KMS-11 (cell line): ENCODE data around the gene POLR1B.
"Not testable (repeated sequence)": the region's sequence is repeated elsewhere in the genome, so short reads cannot be mapped to it uniquely, and the experiment has no call there.

Source experiments
- H2AFZ ChIP-seq: fragments of 200-600 bp; sonication (generic); 2 replicates; pipeline ENCODE4 v1.6.1; 2016; ENCODE audit warnings: antibody characterized with exemption, mixed run types, low read depth
- H3K27ac ChIP-seq: fragments of 200-600 bp; sonication (generic); 2 replicates; pipeline ENCODE4 v1.6.1; 2016; ENCODE audit warnings: mild to moderate bottlenecking, mixed run types
- H3K27me3 ChIP-seq: fragments of 200-600 bp; sonication (generic); 2 replicates; pipeline ENCODE4 v1.6.1; 2017; ENCODE audit warnings: mild to moderate bottlenecking, low read depth, mixed run types, moderate library complexity; ENCODE audit not compliant: insufficient read depth
- H3K36me3 ChIP-seq: fragments of 200-600 bp; sonication (generic); 2 replicates; pipeline ENCODE4 v1.6.1; 2017; ENCODE audit warnings: mild to moderate bottlenecking, mixed run types; ENCODE audit not compliant: insufficient read depth
- H3K4me1 ChIP-seq: fragments of 200-600 bp; sonication (generic); 2 replicates; pipeline ENCODE4 v1.6.1; 2016; ENCODE audit warnings: mild to moderate bottlenecking, low read depth, mixed run types; ENCODE audit not compliant: poor library complexity, severe bottlenecking
- H3K4me2 ChIP-seq: fragments of 200-600 bp; sonication (generic); 2 replicates; pipeline ENCODE4 v1.7.0; 2016; ENCODE audit warnings: mild to moderate bottlenecking, mixed run types
- H3K4me3 ChIP-seq: fragments of 200-600 bp; sonication (generic); IDR thresholded peaks from 2 replicates; pipeline ENCODE4 v1.6.1; 2017; ENCODE audit warnings: low read depth, low read length, mixed read lengths; ENCODE audit not compliant: insufficient read depth
- H3K79me2 ChIP-seq: fragments of 200-600 bp; sonication (generic); 2 replicates; pipeline ENCODE4 v1.6.1; 2016; ENCODE audit warnings: low read depth, mixed run types; ENCODE audit not compliant: insufficient read depth
- H3K9ac ChIP-seq: fragments of 200-600 bp; sonication (generic); 2 replicates; pipeline ENCODE4 v1.6.1; 2016; ENCODE audit warnings: mild to moderate bottlenecking, mixed run types
- H4K20me1 ChIP-seq: fragments of 200-600 bp; sonication (generic); 2 replicates; pipeline ENCODE4 v1.6.1; 2016; ENCODE audit warnings: mild to moderate bottlenecking, mixed run types; ENCODE audit not compliant: insufficient read depth
- TF ChIP-seq, protein P1 (sequence below): fragments of 200-600 bp; sonication (generic); conservative IDR thresholded peaks from 2 replicates; pipeline ENCODE4 v1.6.1; 2017; ENCODE audit warnings: low read depth, mild to moderate bottlenecking, antibody characterized with exemption, low read length, moderate library complexity, mixed read lengths

POLR1B gene

GRCh38 chr2:112523291-112523777 lies 18.9 kb upstream of the POLR1B start:
- H4K20me1 ChIP-seq, result no peaks in the 10 kb centered on the region
- no peaks in the 10 kb centered on the region for H3K4me1 ChIP-seq
- H3K79me2 ChIP-seq, result no peaks in the 10 kb centered on the region
- no peak overlapping the region for H3K4me3 ChIP-seq
- no peak overlapping the region for H3K4me2 ChIP-seq
- no peak overlapping the region for H3K27ac ChIP-seq
- no peaks in the 10 kb centered on the region for H3K27me3 ChIP-seq
- no peak overlapping the region for H3K9ac ChIP-seq
- TF ChIP-seq, protein P1, sequence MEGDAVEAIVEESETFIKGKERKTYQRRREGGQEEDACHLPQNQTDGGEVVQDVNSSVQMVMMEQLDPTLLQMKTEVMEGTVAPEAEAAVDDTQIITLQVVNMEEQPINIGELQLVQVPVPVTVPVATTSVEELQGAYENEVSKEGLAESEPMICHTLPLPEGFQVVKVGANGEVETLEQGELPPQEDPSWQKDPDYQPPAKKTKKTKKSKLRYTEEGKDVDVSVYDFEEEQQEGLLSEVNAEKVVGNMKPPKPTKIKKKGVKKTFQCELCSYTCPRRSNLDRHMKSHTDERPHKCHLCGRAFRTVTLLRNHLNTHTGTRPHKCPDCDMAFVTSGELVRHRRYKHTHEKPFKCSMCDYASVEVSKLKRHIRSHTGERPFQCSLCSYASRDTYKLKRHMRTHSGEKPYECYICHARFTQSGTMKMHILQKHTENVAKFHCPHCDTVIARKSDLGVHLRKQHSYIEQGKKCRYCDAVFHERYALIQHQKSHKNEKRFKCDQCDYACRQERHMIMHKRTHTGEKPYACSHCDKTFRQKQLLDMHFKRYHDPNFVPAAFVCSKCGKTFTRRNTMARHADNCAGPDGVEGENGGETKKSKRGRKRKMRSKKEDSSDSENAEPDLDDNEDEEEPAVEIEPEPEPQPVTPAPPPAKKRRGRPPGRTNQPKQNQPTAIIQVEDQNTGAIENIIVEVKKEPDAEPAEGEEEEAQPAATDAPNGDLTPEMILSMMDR, result no peak
- H3K36me3 ChIP-seq, result no peaks in the 10 kb centered on the region
- H2AFZ ChIP-seq, result no peak overlapping the region

- H3K27me3 ChIP-seq, H3K4me2 ChIP-seq, H3K4me3 ChIP-seq, H3K4me1 ChIP-seq, H2AFZ ChIP-seq, H3K27ac ChIP-seq, H3K9ac ChIP-seq, H3K36me3 ChIP-seq, H4K20me1 ChIP-seq, H3K79me2 ChIP-seq: not testable (repeated sequence)
These were observed 18.0 kb upstream of the POLR1B start for GRCh38 chr2:112524276-112524675.

GRCh38 chr2:112528541-112528940 lies 13.7 kb upstream of the POLR1B start:
- Histone ChIP-seq H3K27ac (no peak overlapping the region), H3K9ac (no peak overlapping the region), H3K4me3 (no peak overlapping the region), H3K4me2 (no peak overlapping the region), H3K27me3 (no peaks in the 10 kb centered on the region), H3K4me1 (no peaks in the 10 kb centered on the region), H3K79me2 (no peaks in the 10 kb centered on the region), H3K36me3 (no peaks in the 10 kb centered on the region), H2AFZ (no peak overlapping the region), H4K20me1 (no peaks in the 10 kb centered on the region)
- TF ChIP-seq, protein P1, result no peak

- Histone ChIP-seq H3K4me1 (no peaks in the 10 kb centered on the region), H4K20me1 (no peaks in the 10 kb centered on the region), H3K79me2 (no peaks in the 10 kb centered on the region), H3K4me3 (no peak overlapping the region), H2AFZ (no peak overlapping the region), H3K4me2 (no peak overlapping the region), H3K27ac (no peak overlapping the region), H3K9ac (no peak overlapping the region), H3K27me3 (no peaks in the 10 kb centered on the region), H3K36me3 (no peaks in the 10 kb centered on the region)
- TF ChIP-seq, protein P1, result no peak
These were observed 12.5 kb upstream of the POLR1B start for GRCh38 chr2:112529757-112530156.

DNA sequence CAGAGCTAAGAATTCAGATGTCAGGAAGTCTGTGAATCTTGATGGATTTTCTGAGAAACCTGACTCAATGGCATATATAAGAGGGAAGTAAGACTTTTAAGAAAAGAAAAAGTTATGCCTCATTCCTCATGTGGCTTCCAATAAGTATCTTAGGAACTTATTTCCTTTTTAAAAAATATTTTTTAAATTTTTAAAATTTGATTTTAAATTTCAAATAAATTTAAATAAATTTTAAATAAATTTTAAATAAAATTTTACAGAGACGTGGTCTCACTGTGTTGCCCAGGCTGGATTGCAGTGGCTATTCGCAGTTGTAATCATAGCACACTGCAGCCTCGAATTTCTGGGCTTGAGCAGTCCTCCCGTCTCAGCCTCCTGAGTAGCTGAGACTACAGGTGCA lies 11.5 kb upstream of the POLR1B start:
- Histone ChIP-seq H4K20me1 (no peaks in the 10 kb centered on the region), H3K27me3 (no peaks in the 10 kb centered on the region), H3K79me2 (no peaks in the 10 kb centered on the region), H2AFZ (no peak overlapping the region), H3K4me2 (no peak overlapping the region), H3K36me3 (no peaks in the 10 kb centered on the region), H3K4me1 (no peaks in the 10 kb centered on the region), H3K4me3 (no peak overlapping the region), H3K27ac (no peak overlapping the region), H3K9ac (no peak overlapping the region)
- TF ChIP-seq, protein P1, result no peak
